SU-DHL-6 (cell line): ENCODE measurements around the gene CUL1.

Experiments used
- H2AFZ ChIP-seq: fragments of 200-600 bp; sonication (generic); 2 replicates; pipeline ENCODE4 v1.6.1; 2014; ENCODE audit warnings: low read depth, mild to moderate bottlenecking, moderate library complexity, mixed read lengths, antibody characterized with exemption, low read length; ENCODE audit not compliant: severe bottlenecking
- H3F3A ChIP-seq: fragments of 200-600 bp; shearing (Covaris generic); 2 replicates; pipeline ENCODE4 v1.6.0; 2016; ENCODE audit warnings: antibody characterized with exemption, mild to moderate bottlenecking; ENCODE audit not compliant: insufficient read depth
- H3K27ac ChIP-seq: fragments of 200-600 bp; sonication (generic); 2 replicates; pipeline ENCODE4 v1.5.1; 2016; ENCODE audit warnings: low read depth, mild to moderate bottlenecking, low read length, moderate library complexity, mixed read lengths
- H3K27me3 ChIP-seq: fragments of 200-600 bp; sonication (generic), shearing (Covaris generic); 2 replicates; pipeline ENCODE4 v1.6.0; 2014; ENCODE audit warnings: mild to moderate bottlenecking, low read length
- H3K36me3 ChIP-seq: fragments of 200-600 bp; sonication (generic); 2 replicates; pipeline ENCODE4 v1.6.1; 2014; ENCODE audit warnings: mild to moderate bottlenecking, low read length, mixed read lengths
- H3K4me2 ChIP-seq: fragments of 300-600, 200-600 bp; shearing (Covaris generic), sonication (generic); 2 replicates; pipeline ENCODE4 v1.6.0; 2014; ENCODE audit warnings: low read length, low read depth, mild to moderate bottlenecking; ENCODE audit not compliant: poor library complexity, severe bottlenecking
- H3K4me3 ChIP-seq: fragments of 200-600 bp; sonication (generic); 2 replicates; pipeline ENCODE4 v1.5.1; 2014; ENCODE audit warnings: antibody characterized with exemption, low read length, mild to moderate bottlenecking, mixed read lengths; ENCODE audit not compliant: insufficient read depth, poor library complexity, severe bottlenecking
- H3K79me2 ChIP-seq: fragments of 200-600 bp; sonication (generic); 2 replicates; pipeline ENCODE4 v1.6.1; 2014; ENCODE audit warnings: mild to moderate bottlenecking, low read length, moderate library complexity; ENCODE audit not compliant: insufficient read depth
- H3K9ac ChIP-seq: fragments of 200-600 bp; sonication (generic); 2 replicates; pipeline ENCODE4 v1.7.0; 2014; ENCODE audit warnings: mild to moderate bottlenecking, low read length
- H3K9me2 ChIP-seq: fragments of 200-600 bp; sonication (generic); replicated peaks from 2 replicates; pipeline ENCODE4 v1.6.1; 2014; ENCODE audit warnings: low read length; ENCODE audit not compliant: insufficient read depth
- H3K9me3 ChIP-seq: fragments of 200-600 bp; sonication (generic); 2 replicates; pipeline ENCODE4 v1.6.1; 2014; ENCODE audit warnings: low read length, mixed read lengths; ENCODE audit not compliant: insufficient read depth
- H4K20me1 ChIP-seq: fragments of 200-600 bp; sonication (generic); 2 replicates; pipeline ENCODE4 v1.6.1; 2014; ENCODE audit warnings: low read depth, mild to moderate bottlenecking, antibody characterized with exemption, low read length, moderate library complexity, mixed read lengths
- EZH2phosphoT487 ChIP-seq: fragments of 200-600 bp; sonication (generic), shearing (Covaris generic); conservative IDR thresholded peaks from 2 replicates; pipeline ENCODE4 v1.6.1; 2018; ENCODE audit warnings: mild to moderate bottlenecking, antibody characterized with exemption, low read length, moderate library complexity, mixed read lengths
- TF ChIP-seq, protein P1 (sequence below): fragments of 200-600 bp; sonication (generic); IDR thresholded peaks from one replicate; pipeline ENCODE4 v1.5.1; 2017; ENCODE audit warnings: antibody characterized with exemption, mild to moderate bottlenecking, low read length, moderate library complexity; ENCODE audit not compliant: insufficient read depth, poor library complexity, severe bottlenecking

The CUL1 gene

DNA sequence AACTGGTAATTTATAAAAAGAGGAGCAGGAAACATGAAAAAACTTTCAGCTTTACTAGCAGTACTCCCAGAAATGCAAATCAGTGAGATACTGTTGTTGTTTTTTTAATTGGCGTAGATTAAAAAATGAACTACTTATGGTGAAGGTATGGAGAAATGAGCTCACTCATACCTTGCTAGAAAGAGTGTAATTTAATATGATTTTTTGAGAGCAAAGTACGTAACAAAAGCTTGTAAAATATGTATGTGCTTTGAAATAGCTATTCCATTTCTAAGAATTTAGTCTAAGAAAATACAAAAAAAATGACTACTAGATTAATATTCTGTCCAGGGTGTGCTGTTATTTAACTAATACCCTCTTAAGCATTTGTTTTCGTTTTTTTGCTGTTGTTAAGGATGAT, 5.5 kb downstream of the CUL1 start:
- H4K20me1 ChIP-seq: peaks cover 74% of the 10 kb centered on the region

DNA sequence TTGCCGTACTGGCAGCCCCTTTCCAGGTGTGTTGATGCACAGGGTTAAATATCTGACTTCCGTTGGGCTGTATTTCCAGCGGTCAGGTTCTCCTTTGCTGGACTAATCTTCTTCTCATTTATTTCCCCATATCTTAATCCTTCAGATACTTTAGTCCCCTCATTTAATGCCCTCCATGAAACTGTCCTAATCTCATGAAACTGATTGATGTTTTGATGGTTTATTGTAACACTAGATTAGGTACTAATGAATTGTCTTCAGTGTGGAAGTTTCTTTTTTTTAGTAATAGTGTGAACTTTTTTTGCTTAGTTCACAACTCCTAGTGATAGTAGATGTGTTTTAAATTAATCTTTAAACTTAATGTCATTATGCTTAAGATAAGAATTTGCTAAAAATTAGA, 6.3 kb downstream of the CUL1 start:
- H3K79me2 ChIP-seq: peaks cover 99% of the 10 kb centered on the region
- TF ChIP-seq, protein P1, sequence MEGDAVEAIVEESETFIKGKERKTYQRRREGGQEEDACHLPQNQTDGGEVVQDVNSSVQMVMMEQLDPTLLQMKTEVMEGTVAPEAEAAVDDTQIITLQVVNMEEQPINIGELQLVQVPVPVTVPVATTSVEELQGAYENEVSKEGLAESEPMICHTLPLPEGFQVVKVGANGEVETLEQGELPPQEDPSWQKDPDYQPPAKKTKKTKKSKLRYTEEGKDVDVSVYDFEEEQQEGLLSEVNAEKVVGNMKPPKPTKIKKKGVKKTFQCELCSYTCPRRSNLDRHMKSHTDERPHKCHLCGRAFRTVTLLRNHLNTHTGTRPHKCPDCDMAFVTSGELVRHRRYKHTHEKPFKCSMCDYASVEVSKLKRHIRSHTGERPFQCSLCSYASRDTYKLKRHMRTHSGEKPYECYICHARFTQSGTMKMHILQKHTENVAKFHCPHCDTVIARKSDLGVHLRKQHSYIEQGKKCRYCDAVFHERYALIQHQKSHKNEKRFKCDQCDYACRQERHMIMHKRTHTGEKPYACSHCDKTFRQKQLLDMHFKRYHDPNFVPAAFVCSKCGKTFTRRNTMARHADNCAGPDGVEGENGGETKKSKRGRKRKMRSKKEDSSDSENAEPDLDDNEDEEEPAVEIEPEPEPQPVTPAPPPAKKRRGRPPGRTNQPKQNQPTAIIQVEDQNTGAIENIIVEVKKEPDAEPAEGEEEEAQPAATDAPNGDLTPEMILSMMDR: no peak
- TF ChIP-seq EZH2phosphoT487: no peak
- peak overlapping the region; percentile 30 for H3K4me2 ChIP-seq
- H3K9ac ChIP-seq: no peak overlapping the region
- H3K36me3 ChIP-seq: no peaks in the 10 kb centered on the region
- H3K27me3 ChIP-seq: no peaks in the 10 kb centered on the region
- H3K4me3 ChIP-seq: no peak overlapping the region
- H3K9me2 ChIP-seq: no peaks in the 10 kb centered on the region
- H3K27ac ChIP-seq: no peak overlapping the region
- peaks cover 78% of the 10 kb centered on the region for H4K20me1 ChIP-seq
- peaks cover 4% of the 10 kb centered on the region for H3F3A ChIP-seq
- H3K9me3 ChIP-seq: no peaks in the 10 kb centered on the region
- H2AFZ ChIP-seq: no peak overlapping the region

More for the DNA sequence above, 5.5 kb downstream of the CUL1 start:
- Histone ChIP-seq H3K4me3 (no peak overlapping the region), H3K79me2 (peaks cover 99% of the 10 kb centered on the region), H3K27ac (no peak overlapping the region), H3K4me2 (peak overlapping the region; percentile 30), H3K27me3 (no peaks in the 10 kb centered on the region), H3F3A (peaks cover 7% of the 10 kb centered on the region), H2AFZ (no peak overlapping the region), H3K9me3 (no peaks in the 10 kb centered on the region), H3K9me2 (no peaks in the 10 kb centered on the region), H3K9ac (no peak overlapping the region), H3K36me3 (no peaks in the 10 kb centered on the region)
- TF ChIP-seq, protein P1: no peak
- TF ChIP-seq EZH2phosphoT487: no peak

DNA sequence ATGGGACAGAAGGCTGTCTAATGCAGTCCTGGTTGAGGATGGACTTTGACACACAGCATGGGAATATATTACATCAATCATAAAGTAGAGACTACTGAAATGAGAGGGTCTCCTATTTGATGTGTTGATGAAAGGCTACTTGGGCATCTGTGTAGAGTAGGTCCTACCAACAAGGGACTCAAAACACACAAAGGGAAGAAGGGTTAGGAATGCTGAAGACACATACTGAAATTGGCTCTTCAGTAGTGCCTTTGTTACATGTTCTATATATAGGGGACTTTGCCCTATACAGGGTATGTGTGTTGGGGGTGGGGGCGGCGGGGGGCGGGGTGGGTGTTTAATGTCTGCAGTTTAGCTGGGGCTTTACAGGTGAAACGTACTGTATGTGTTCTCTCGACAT, 7.7 kb downstream of the CUL1 start:
- peaks cover 72% of the 10 kb centered on the region for H4K20me1 ChIP-seq
- no peak overlapping the region for H3K9ac ChIP-seq
- TF ChIP-seq, protein P1: no peak
- no peak for TF ChIP-seq EZH2phosphoT487
- H3K9me3 ChIP-seq: no peaks in the 10 kb centered on the region
- no peak overlapping the region for H3K4me3 ChIP-seq
- H2AFZ ChIP-seq: no peak overlapping the region
- no peak overlapping the region for H3K4me2 ChIP-seq
- no peaks in the 10 kb centered on the region; the same call in 1 of the 2 replicates for H3F3A ChIP-seq
- H3K9me2 ChIP-seq: no peaks in the 10 kb centered on the region
- no peak overlapping the region for H3K27ac ChIP-seq
- no peaks in the 10 kb centered on the region for H3K27me3 ChIP-seq
- H3K36me3 ChIP-seq: no peaks in the 10 kb centered on the region
- peaks cover 99% of the 10 kb centered on the region for H3K79me2 ChIP-seq
